Measurements from ENCODE around the gene EHD1. TPM values are rescaled to one million over a fixed set of nuclear protein-coding genes. Genes with fewer than 3 reads are reported as not detected.
"Not testable (repeated sequence)": the region's sequence is repeated elsewhere in the genome, so short reads cannot be mapped to it uniquely, and the experiment has no call there.

EHD1 gene
- total RNA-seq, 1 donor from 2014 or later = 216 TPM

DNA sequence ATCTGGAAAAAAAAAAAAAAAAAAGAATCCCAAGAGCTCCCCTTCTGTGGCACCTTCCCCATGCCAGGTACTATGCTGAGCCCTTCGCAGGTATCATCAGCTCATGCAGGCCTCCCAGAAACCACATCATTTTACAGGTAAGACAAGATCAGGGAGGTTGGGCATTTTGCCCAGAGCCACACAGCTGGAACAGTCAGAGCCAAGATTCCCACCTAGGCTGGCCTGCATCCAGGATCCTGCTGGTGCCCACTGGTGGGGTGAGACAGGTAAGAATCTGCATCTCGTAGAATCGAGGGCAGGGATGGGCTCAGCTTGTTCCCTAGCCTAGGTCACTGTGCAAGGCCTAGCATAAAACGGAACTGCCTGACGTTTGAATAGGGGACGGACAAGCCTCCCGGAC is 52.4 kb downstream of the EHD1 start:
- no peaks in the 10 kb centered on the region for H3K27me3 ChIP-seq
- H3K36me3 ChIP-seq = no peaks in the 10 kb centered on the region
- TF ChIP-seq, protein P1, sequence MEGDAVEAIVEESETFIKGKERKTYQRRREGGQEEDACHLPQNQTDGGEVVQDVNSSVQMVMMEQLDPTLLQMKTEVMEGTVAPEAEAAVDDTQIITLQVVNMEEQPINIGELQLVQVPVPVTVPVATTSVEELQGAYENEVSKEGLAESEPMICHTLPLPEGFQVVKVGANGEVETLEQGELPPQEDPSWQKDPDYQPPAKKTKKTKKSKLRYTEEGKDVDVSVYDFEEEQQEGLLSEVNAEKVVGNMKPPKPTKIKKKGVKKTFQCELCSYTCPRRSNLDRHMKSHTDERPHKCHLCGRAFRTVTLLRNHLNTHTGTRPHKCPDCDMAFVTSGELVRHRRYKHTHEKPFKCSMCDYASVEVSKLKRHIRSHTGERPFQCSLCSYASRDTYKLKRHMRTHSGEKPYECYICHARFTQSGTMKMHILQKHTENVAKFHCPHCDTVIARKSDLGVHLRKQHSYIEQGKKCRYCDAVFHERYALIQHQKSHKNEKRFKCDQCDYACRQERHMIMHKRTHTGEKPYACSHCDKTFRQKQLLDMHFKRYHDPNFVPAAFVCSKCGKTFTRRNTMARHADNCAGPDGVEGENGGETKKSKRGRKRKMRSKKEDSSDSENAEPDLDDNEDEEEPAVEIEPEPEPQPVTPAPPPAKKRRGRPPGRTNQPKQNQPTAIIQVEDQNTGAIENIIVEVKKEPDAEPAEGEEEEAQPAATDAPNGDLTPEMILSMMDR (IDR thresholded peaks at IDR 0.05) = no peak
- H3K9me3 ChIP-seq = no peaks in the 10 kb centered on the region
- no peak overlapping the region for H3K27ac ChIP-seq
- H3K4me3 ChIP-seq = no peak overlapping the region
- no peak for DNase-seq (ENCODE audit: low spot score in 2 of 2)
- H3K4me1 ChIP-seq = no peaks in the 10 kb centered on the region
- intact Hi-C loops (cut with DNase I) = no loop called here

- no peak overlapping the region for H3K4me3 ChIP-seq
- TF ChIP-seq, protein P1 (IDR thresholded peaks at IDR 0.05) = no peak
These were observed 54.8 kb downstream of the EHD1 start for GRCh38 chr11:64823568-64824119.

GRCh38 chr11:64817476-64817875 is 60.9 kb downstream of the EHD1 start:
- Histone ChIP-seq H3K9me3 (no peaks in the 10 kb centered on the region), H3K27ac (no peak overlapping the region), H3K36me3 (no peaks in the 10 kb centered on the region), H3K4me3 (no peak overlapping the region), H3K4me1 (no peaks in the 10 kb centered on the region), H3K27me3 (no peaks in the 10 kb centered on the region)
- no peak for DNase-seq (ENCODE audit: low spot score in 2 of 2)
- intact Hi-C loops (cut with DNase I) = no loop called here
- TF ChIP-seq, protein P1 (IDR thresholded peaks at IDR 0.05) = no peak

More at GRCh38 chr11:64823568-64824119, 54.8 kb downstream of the EHD1 start:
- Histone ChIP-seq H3K4me1 (no peaks in the 10 kb centered on the region), H3K27me3 (no peaks in the 10 kb centered on the region), H3K36me3 (no peaks in the 10 kb centered on the region), H3K9me3 (no peaks in the 10 kb centered on the region), H3K27ac (no peak overlapping the region)
- intact Hi-C loops (cut with DNase I) = no loop called here
- DNase-seq (ENCODE audit: low spot score in 2 of 2) = no peak

DNA sequence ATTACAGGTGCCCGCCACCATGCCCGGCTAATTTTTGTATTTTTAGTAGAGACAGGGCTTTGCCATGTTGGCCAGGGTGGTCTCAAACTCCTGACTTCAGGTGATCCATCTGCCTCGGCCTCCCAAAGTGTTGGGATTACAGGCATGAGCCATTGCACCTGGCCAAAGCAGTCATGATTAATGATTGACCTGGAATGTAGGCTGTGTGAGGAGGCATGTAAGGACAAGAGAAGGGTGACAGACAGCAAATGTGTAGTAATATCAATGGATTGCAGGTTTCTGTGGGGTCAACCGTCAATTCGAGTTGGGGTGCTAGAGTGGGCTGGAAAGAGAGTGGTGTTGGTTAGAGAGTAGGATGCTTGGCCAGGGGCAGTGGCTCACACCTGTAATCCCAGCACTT is 63.0 kb downstream of the EHD1 start:
- H3K27me3 ChIP-seq; H3K4me1 ChIP-seq; H3K36me3 ChIP-seq; intact Hi-C loops (cut with DNase I); DNase-seq (ENCODE audit: low spot score in 2 of 2); H3K4me3 ChIP-seq; H3K9me3 ChIP-seq; H3K27ac ChIP-seq: not testable (repeated sequence)

DNA sequence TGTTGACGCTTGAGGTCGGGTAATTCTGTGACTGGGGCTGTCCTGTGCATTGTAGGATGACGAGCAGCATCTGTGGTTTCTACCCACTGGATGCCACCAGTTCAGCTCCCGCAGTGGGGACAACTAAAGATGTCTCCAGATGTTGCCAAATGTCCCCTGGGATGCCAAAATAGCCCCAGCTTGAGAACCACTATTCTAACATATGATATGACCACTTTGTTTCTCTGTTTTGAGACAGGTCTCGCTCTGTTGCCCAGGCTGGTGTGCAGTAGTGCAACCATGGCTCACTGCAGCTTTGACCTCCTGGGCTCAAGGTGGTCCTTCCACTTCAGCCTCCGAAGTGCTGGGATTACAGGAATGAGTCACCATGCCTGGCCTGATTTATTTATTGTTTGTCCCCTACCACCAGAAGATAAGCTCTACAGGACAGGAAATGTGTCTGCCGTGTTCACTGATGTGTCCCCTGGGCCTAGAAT is 63.7 kb downstream of the EHD1 start:
- Histone ChIP-seq H3K4me1 (peaks cover 0 to under 1% of the 10 kb centered on the region in 2 donors), H3K9me3 (no peaks in the 10 kb centered on the region), H3K36me3 (no peaks in the 10 kb centered on the region), H3K27ac (no peak overlapping the region), H3K27me3 (no peaks in the 10 kb centered on the region), H3K4me3 (no peak overlapping the region)
- TF ChIP-seq, protein P1 (IDR thresholded peaks at IDR 0.05) = no peak
- intact Hi-C loops (cut with DNase I) = no loop called here
- no peak for DNase-seq (ENCODE audit: low spot score in 2 of 2)

GRCh38 chr11:64813826-64814225 is 64.6 kb downstream of the EHD1 start:
- Histone ChIP-seq H3K27ac (no peak overlapping the region), H3K27me3 (no peaks in the 10 kb centered on the region), H3K9me3 (no peaks in the 10 kb centered on the region), H3K36me3 (no peaks in the 10 kb centered on the region), H3K4me1 (peaks cover 0 to 9% of the 10 kb centered on the region in 2 donors), H3K4me3 (no peak overlapping the region)
- TF ChIP-seq, protein P1 (IDR thresholded peaks at IDR 0.05) = no peak
- no peak for DNase-seq (ENCODE audit: low spot score in 2 of 2)
- intact Hi-C loops (cut with DNase I) = no loop called here
